Measurements from ENCODE around the gene LBP.

LBP gene

DNA sequence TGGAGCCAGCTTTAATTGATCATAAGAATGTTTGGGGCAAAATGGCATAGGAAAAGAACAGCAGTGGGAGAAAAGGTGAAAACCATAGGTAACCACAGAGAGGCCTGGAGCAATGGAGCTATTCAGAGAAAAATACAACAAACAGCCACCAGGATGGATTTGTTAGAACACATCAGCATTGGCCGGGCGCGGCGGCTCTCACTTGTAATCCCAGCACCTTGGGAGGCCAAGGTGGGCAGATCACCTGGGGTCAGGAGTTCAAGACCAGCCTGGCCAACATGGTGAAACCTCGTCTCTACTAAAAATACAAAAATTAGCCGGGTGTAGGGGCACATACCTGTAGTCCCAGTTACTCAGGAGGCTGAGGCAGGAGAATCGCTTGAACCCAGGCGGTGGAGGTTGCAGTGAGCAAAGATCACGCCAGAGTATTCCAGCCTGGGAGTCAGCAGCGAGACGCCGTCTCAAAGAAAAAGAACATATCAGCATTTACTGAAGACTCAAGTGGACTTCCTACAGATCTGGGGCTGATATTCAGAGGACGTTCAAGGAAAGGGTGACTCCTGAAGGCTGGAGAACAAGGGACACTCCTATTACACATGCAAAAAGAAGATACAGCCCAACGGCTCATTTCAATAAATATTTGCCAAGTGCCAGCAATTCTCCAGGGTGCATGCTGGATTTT lies 68.6 kb downstream of the LBP start:
- peaks cover 26% of the 10 kb centered on the region for H3F3A ChIP-seq (ENCODE audit: insufficient read depth, low read length)
- no peaks in the 10 kb centered on the region for H3K4me1 ChIP-seq (ENCODE audit: low read length)
- H3K9ac ChIP-seq (ENCODE audit: low read length): no peak overlapping the region
- no peak overlapping the region for H3K4me2 ChIP-seq (ENCODE audit: low read depth, low read length)
- no peak for TF ChIP-seq EZH2phosphoT487 (IDR thresholded peaks at IDR 0.05; ENCODE audit: low read length)
- no peak for TF ChIP-seq CTCF (IDR thresholded peaks at IDR 0.05; ENCODE audit: low read length)
- no peak for TF ChIP-seq EZH2 (optimal IDR thresholded peaks at IDR 0.05; ENCODE audit: low read depth, low read length)
- no peaks in the 10 kb centered on the region for H3K9me3 ChIP-seq (replicated peaks; ENCODE audit: insufficient read depth, low read length)
- no peak overlapping the region for H2AFZ ChIP-seq (ENCODE audit: low read length)
- H3K4me3 ChIP-seq (ENCODE audit: low read length): no peak overlapping the region
- no peak for DNase-seq
- H3K36me3 ChIP-seq (replicated peaks; ENCODE audit: insufficient read depth, low read length): peaks cover 6% of the 10 kb centered on the region; the same call in 1 of the 2 replicates
- no peaks in the 10 kb centered on the region for H3K79me2 ChIP-seq (ENCODE audit: low read length)
- no peak overlapping the region for H3K27ac ChIP-seq (ENCODE audit: low read length)
- H4K20me1 ChIP-seq (ENCODE audit: insufficient read depth, low read length): peaks cover 7% of the 10 kb centered on the region; the same call in 1 of the 2 replicates
- no peaks in the 10 kb centered on the region for H3K9me2 ChIP-seq (replicated peaks; ENCODE audit: insufficient read depth, low read length)
- H3K27me3 ChIP-seq (replicated peaks; ENCODE audit: insufficient read depth, low read length): no peaks in the 10 kb centered on the region

DNA sequence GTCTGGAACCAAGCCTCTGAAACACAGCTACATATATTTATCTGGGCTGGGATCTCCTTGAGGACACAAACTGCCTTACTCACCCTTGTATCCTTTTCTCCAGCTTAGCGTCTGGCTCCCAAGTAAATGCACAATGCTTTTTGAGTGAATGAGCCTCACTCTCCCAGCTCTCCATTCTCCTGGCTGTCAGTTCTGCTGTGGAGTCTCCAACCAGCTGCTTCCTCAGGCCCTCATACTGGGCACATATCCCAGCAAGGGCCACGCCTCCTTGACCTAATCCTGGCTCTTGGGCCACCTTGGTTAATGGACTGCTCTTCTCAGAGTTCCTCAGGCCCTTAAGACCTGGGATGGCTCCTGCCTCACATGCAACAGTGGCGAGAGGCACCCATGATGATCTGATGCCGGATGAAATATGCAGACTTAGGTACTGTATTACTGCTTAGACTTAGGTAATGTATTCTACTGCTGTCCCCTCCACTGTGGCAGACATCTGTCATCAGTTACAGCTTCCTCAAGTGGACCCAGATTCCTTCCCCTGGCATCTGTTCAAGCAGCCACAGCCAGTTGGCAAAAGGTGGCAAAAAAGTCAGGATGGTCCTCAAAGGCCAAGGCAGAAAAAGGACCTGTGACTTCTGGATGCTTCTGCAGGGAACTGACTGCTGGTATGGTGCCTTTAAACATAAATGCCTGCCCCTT lies 72.4 kb downstream of the LBP start:
- H3K27me3 ChIP-seq (replicated peaks; ENCODE audit: insufficient read depth, low read length): no peaks in the 10 kb centered on the region
- no peak overlapping the region for H3K27ac ChIP-seq (ENCODE audit: low read length)
- TF ChIP-seq EZH2 (optimal IDR thresholded peaks at IDR 0.05; ENCODE audit: low read depth, low read length) (no peak), CTCF (IDR thresholded peaks at IDR 0.05; ENCODE audit: low read length) (no peak)
- no peaks in the 10 kb centered on the region for H3K9me2 ChIP-seq (replicated peaks; ENCODE audit: insufficient read depth, low read length)
- peaks cover 27% of the 10 kb centered on the region for H3K79me2 ChIP-seq (ENCODE audit: low read length)
- H2AFZ ChIP-seq (ENCODE audit: low read length): no peak overlapping the region
- H3K4me2 ChIP-seq (ENCODE audit: low read depth, low read length): no peak overlapping the region
- H3F3A ChIP-seq (ENCODE audit: insufficient read depth, low read length): peaks cover 53% of the 10 kb centered on the region
- H3K36me3 ChIP-seq (replicated peaks; ENCODE audit: insufficient read depth, low read length): peaks cover 32% of the 10 kb centered on the region
- DNase-seq: no peak
- no peak overlapping the region for H3K9ac ChIP-seq (ENCODE audit: low read length)
- H4K20me1 ChIP-seq (ENCODE audit: insufficient read depth, low read length): peaks cover 38% of the 10 kb centered on the region
- no peaks in the 10 kb centered on the region for H3K9me3 ChIP-seq (replicated peaks; ENCODE audit: insufficient read depth, low read length)
- H3K4me1 ChIP-seq (ENCODE audit: low read length): no peaks in the 10 kb centered on the region
- no peak overlapping the region for H3K4me3 ChIP-seq (ENCODE audit: low read length)

DNA sequence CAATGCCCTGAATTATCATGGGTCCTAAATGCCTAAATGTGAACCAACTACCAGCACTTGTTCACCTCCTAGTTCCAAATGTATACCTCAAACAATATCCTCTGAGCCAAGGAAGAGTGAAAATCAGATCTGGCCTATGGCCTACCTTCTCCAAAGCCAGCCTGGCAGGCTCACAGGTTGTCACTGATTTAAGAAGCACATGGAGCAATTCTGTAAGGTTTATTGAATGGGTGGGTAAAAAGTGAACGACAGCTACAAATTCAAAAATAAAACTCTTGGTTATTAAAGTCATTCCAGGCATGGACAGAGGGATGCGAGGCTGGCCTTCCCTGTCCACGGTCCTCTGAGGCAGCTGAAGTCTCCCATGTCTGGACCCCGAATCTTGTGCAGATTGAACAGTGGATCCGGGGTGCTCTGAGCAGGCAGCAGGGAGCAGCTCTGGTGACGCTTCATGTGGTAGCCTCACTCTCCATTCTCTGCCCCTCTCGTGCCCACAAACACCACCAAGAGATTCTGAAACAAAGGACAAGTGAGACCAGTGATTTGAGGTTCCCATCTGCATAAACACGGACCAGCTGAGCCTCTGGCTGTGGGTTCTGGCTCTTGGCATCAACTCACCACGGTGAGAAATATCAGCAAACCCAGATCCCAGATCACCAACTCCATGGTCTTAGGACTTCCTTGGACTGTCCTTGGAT lies 74.3 kb downstream of the LBP start:
- peaks cover 43% of the 10 kb centered on the region for H3K36me3 ChIP-seq (replicated peaks; ENCODE audit: insufficient read depth, low read length)
- no peak for DNase-seq
- H2AFZ ChIP-seq (ENCODE audit: low read length): no peak overlapping the region
- peaks cover 46% of the 10 kb centered on the region for H3K79me2 ChIP-seq (ENCODE audit: low read length)
- H3F3A ChIP-seq (ENCODE audit: insufficient read depth, low read length): peaks cover 49% of the 10 kb centered on the region
- peaks cover 53% of the 10 kb centered on the region for H4K20me1 ChIP-seq (ENCODE audit: insufficient read depth, low read length)
- TF ChIP-seq EZH2phosphoT487 (IDR thresholded peaks at IDR 0.05; ENCODE audit: low read length) (no peak), EZH2 (optimal IDR thresholded peaks at IDR 0.05; ENCODE audit: low read depth, low read length) (no peak), CTCF (IDR thresholded peaks at IDR 0.05; ENCODE audit: low read length) (no peak)
- no peak overlapping the region for H3K4me2 ChIP-seq (ENCODE audit: low read depth, low read length)
- H3K9me3 ChIP-seq (replicated peaks; ENCODE audit: insufficient read depth, low read length): no peaks in the 10 kb centered on the region
- H3K4me1 ChIP-seq (ENCODE audit: low read length): no peaks in the 10 kb centered on the region
- H3K9me2 ChIP-seq (replicated peaks; ENCODE audit: insufficient read depth, low read length): no peaks in the 10 kb centered on the region
- no peak overlapping the region for H3K9ac ChIP-seq (ENCODE audit: low read length)
- H3K27me3 ChIP-seq (replicated peaks; ENCODE audit: insufficient read depth, low read length): no peaks in the 10 kb centered on the region
- no peak overlapping the region for H3K27ac ChIP-seq (ENCODE audit: low read length)
- no peak overlapping the region for H3K4me3 ChIP-seq (ENCODE audit: low read length)

All from MM.1S (cell line).